ENCODE measurements around the gene TBX10.
"Not testable (repeated sequence)": the region's sequence is repeated elsewhere in the genome, so short reads cannot be mapped to it uniquely, and the experiment has no call there.

TBX10 gene

DNA sequence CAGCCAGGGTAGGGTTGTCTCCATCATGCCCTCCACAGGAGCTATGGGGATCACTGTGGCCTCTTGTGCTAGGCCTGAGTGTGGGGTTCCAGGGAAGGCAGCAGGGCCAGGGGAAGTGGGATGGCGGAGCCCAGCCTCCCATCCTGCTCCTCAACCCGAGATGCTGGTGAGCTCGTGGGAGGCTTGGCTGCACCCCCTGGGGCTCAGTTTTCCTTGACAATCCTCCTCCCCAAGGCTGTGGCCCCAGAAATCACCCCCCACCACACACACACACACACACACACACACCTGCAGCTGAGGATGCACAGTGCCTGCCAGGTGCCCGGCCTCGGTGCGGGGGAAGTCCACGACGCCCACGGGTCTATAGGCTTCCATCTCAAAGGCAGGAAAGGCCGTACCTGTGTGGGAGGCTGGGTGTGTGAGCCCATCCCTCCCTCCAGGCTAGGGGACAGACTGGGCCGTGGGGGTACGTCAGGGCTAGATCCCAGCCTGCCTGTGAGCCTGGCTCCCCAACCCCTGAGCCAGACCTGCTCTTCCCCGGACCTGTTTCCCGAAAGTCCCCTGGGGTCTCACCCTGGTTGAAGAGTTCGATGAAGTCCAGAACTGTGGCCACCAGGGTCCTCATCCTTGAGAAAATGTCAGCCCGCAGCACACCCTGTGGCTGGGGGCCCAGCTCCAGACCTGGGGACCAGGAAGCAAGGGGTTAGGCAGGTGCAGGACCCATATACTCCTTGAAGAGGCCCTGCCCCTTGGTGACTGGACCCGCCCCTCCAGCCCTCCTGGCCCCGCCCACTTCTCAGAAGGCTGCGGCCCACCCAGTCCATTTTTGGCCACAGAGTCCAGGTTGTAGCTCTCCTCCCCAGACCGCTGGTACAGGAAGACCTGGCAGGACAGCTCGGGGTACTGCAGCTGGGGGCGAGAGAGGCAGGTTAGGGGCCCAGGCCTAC is 5.2 kb upstream of the TBX10 start:
- no peak for DNase-seq

DNA sequence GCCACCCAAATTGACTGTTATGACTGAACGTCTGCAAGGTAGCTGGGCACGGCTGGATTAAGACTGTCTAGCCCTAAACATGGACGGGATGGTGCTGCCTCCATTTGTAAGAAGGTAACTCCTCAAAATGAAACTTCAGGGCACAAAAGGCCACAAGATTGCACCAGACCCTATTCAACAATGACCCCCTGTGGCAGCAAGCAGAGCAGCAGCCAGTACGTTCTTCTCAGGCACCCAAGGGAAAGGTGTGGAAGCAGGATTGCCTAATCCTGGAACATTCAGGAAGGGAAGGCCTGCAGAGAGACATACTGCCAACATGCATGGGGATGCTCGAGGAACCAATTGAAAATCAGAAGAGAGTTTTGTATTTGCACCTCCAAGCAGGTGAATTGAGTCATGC is 4.5 kb upstream of the TBX10 start:
- DNase-seq, result no peak

DNA sequence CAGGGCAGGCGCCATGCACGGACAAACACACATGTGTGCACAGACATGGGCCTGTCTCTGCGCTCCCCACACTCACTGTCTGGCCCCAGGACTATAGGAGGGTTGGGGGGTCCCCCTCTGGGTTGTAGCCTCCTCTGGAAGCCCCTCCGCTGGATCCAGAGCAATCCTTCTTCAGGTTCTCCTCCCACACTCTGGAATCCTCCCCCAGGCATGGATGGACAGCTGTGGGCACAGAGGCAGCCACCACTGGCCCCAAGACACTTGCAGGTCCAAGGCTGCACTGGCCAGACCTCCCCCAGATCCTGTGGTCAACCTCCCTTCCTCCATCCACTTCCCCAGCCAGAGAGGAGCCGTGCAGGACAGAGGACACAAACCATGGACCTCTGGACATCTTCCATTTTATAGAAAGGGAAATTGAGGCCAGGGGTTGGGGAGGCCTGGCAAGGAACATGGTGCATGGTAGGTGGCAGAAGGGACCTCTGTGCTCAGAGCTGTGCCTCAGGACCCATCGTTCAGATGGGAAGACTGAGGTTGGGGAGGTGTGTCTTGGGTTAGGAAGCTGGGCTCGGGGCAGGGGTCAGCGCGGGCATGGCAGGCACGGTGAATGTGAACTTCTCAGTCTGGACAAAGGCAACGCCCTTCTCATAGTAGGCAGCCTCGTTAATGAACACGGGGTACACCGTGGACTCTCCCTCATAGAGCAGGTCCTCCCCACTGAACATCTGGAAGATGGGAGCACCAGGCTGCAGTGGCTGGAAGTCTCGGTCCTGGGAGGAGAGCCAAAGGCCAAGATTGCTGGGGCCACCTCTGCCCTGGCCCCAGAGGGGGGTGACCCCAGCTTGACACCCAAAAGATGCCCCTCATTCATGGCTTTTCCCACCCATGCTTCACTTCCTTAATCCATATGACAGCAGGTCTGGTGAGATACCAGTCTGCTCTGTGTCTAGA is 2.9 kb upstream of the TBX10 start:
- DNase-seq, result no peak

DNA sequence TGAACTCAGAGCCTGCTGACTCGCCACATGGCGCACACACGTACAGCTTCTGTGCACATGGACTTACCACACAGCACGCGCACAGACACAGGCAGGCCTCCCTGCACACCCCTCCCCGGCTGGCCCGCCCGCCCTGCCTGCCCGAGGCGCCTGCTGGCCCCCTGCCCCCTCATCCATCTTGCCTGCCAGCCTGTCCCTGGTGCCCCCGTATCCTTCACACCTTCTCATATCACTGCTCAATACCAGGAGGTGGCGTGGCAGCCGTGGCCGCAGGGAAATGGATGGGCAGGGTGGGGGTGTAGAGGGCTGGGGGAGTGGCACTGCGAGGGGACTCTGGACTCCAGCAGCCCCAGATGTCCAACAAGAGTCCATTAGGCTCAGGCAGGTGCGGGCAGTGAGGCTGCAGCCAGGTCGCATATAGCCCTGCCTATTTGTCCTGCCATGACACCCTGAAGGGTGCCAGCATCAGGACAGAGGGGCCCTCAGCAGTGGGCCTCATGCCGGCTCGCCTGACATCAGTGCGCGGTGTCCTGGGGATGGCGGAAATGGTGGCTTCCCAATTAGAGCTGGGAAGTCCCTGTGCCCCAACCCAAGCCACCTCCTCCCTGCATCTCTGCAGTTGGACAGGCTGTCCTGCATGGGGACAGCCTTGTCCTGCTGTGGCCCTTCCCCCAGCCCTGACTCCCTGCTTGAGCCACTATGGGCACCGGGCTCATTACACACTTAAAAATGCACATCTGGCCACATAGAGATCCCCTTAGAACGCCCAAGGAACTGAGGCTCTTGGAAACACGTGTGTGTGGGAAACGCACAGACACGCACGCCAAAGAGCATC is 2.0 kb upstream of the TBX10 start:
- no peak for DNase-seq

DNA sequence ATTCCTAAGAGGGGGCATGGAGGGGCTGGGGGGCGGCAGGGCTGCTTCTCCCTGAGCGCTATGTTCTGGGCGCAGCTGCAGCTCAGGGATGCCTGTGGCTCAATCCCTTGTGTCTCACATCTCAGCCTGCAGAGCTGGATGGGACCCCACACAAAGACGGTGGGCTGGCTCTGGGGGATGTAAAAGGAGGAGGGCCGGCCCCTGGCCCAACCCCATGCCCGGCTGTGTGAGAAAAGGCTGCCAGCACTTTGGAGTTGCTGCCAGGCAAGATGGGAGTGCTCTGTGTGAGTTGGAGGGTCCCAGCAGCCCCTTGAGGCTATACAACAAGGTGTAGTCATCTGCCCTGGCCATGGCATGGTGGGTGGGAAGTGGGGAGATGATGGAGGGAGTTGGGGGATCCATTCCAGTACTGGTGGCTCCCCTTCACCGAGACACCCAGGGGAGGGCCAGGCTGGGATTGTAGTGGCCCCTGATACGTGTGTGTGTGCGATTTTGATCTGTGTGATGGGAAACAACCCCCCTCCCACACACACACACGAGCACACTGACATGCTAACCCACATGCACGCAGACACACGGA is 1.3 kb upstream of the TBX10 start:
- no peak for DNase-seq

DNA sequence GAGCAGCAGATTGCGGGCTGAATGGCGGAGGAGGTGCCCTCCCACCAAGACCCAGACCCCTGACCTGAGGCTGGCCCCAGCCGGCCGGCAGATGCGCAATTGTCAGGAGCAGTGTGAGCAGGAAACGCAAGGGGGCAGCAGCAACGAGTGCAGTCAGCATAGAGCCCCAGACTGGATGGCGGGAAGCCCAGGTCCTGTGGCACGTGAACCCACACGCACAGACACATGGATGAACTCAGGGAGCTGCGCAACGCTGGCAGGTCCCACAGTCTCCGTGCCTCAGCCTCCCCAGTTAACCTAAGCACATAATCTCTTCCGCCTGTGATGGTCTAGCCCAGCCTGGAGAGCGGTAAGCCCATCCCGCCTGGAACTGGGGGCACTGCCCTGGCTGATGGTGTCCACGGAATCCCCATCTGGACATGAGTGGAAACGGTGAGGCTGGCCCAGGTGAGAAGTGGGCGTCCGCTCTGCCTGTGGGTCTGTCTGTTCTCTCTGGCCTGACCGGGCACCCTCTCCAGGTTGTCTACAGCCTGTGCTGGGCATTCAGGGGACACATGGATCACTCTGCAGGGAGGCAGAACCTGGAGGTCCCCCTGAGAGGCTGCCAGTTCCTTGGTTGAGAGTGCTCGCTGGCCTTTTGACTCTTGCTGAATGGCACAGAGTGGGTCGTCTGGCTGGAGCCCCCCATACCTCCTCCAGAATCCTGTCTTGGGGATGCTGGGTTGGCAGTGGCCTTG is 626 bp upstream of the TBX10 start:
- DNase-seq, result no peak

DNA sequence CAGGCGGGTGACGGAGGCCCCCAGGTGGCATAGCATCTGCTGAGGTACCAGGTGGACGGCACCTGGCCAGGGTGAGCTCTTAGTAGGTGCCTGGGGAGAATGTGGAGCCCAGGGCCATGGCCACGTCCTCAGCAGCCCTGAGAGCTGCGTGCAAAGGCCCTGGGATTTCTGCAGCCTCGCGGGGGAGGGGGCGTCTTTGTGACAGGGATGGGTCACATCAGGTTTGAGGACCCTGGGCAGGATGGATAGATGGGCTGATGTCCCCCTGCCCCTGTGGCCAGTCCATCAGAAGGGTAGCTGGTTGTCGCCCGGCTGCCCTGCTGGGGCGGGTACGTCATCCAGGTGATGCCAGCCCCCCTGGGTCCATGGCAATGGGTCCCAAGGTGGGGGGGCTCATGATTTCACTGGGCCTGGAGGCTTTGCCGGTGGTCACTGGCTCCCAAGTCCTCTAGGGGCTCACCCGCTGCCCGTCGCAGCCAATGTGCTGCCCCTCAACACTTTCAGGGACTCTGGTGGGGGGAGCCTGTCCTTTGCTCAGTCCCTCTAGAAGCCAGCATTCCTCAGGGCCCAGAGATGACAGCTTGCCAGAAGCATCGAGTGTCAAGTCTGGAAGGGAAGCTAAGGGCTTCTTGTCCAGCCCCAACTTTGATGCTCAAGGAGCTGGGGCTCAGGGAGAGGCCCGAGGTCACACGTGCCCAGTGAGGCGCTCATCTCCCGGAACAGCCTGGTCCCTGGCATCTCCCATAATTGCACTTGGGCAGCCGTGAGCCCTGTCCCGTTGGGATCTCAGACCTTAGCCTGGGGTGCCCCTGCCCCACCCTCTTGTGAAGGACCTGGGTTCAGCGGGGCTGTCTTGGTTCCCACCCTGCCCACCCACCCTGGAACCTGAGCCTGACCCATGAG is 777 bp downstream of the TBX10 start:
- no peak for DNase-seq

DNA sequence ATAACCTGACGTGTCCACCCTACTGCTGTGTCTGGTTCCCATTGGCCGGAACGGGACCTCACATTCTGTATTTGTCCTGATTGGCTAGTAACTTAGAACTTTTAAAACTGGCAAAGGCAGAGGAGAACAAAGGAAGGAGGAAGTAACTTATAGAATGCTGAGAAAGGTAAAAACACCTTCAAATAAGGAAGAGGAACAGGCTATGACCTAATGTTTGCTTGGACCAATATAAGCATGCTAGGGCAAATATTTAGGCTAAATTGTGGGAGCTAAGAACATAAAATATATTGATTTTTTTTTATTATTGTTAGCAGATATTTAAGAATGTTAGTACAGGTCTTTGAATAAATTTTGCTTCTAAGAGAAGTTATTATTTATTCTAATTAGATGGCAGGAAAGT is 2.1 kb downstream of the TBX10 start:
- not testable (repeated sequence) for DNase-seq

DNA sequence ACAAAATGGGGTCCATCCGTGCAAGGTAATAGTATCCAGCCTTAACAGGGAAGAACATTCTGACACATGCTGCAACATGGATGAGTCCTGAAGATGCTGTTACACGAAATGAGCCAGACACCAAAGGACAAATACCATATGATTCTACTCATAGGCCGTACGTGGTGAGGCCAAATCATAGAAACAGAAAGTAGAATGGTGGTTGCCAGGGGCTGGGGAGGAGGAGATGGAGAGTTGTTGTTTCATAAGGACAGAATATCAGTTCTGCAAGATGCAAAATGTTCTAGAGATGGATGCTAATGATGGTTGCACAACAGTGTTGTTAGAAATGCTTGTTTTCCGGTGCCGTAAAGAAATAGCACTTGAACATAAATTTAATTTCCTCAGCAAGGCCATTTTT is 2.6 kb downstream of the TBX10 start:
- DNase-seq, result no peak

DNA sequence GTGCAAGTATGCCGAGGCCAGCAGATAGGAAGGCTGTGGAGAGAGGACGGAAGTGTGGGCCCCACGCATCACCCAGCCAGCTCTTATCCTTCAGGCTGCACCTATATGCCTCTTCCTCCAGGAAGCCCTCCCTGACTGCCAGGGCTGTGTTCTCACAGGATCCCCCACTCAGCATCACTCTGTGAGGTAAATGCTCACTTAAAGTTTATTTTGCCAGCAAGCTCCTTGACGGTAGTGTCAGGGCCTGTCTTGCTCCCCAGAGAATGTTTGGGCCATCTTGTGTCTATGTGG is 4.4 kb downstream of the TBX10 start:
- no peak for DNase-seq

DNA sequence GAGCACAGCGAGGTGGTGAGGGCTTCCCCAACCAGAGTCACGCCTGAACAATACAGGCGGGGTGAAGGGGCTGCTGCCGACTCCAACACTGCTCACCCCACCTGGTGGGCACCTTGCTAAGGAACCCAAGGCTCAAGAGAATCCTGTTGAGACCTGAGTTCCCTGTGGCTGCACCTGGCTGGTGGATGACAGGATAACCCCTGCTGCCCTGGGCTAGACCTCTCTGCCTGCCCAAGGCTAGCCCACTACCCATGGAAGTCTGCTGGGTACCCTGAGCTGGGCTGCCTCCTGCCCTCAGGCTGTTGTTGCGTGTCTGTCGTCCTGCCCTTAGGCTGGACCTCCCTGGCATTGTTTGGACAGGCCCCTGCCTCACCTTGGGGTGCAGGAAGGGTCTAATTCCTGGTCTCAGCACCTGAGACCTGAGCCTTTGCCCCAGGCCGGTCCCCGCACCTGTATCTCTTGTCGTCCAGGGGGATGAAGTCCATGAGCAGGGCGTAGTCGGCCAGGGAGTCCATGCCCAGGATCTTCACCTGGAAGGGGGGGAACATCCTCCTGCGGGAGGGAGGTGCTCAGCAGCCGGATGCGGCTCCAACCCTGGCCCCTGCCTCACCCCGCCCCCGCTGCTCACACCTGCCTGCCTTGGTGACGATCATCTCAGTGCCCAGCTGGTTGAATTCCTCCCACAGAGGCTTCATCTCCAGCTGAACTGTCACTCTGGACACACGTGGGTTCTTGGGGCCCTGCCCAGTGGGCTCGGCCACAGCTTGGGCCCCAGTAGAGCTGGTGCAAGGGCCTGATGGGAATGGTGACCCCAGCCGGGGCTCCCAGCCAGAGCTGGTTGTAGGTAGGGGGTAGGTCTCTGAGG is 5.0 kb downstream of the TBX10 start:
- no peak for DNase-seq

DNA sequence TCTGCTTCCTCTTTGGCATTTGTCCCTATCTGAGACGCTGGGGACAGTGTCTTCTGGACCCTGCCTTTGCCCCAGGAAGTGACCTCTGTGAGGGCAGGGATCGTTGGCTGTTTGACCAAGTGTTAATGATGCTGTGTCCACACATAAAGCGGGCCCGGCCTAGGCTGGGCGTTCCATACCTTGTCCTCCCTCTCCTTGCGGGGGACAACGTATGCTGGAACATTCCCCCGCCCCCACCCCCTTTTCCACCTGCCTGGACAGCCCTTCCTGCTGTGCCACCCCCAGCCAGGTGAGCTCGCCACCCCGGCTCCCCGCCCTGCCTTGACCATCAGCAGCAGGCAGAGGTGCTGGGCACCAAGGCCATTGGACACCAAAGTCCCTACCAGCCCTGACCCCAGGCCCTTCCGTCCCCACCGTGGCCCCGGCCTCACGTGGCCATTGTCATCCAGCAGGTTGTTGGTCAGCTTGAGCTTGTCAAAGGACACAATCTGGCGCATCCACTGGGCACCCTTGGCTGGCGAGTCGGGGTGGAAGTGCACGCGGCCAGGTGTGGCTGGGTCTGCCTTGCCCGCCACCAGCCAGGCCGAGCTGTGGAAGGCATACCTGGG is 5.7 kb downstream of the TBX10 start:
- no peak for DNase-seq

DNA sequence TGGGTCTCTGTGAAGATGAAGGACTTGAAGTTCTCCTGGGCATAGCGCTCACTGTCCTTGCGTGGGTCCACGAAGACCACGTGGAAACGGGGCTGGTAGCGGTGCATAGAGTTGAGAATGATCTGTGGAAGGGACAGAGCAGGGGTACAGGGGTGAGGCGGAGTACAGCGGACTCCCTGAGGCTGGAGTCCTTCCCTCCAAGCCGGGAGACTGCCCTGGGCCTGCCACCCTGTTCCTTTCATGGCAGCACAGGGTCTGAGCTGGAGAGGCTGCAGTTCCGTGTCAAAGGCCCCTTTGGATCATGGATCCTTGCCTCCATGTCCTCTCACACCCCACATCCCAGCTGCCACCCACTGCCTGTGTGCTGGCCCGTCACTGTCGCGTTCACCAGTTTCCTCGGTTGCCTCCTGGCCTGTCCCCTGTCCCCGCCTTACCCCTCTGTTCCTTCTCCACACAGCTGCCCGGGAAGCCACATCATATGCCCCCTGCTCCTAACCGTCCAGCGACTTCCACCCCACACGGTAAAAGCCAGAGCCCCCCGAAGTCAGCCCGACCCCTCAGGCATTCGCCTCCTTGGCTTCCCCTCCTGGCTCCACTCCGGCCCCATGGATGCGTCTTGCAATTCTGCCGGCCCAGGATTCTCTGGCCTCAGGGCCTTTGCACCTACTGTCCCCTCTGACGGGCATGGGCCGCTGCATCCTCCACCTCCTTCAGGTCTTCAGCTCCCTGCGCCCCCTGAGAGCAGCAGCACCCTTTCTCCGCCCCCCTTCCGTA is 6.4 kb downstream of the TBX10 start:
- no peak for DNase-seq

DNA sequence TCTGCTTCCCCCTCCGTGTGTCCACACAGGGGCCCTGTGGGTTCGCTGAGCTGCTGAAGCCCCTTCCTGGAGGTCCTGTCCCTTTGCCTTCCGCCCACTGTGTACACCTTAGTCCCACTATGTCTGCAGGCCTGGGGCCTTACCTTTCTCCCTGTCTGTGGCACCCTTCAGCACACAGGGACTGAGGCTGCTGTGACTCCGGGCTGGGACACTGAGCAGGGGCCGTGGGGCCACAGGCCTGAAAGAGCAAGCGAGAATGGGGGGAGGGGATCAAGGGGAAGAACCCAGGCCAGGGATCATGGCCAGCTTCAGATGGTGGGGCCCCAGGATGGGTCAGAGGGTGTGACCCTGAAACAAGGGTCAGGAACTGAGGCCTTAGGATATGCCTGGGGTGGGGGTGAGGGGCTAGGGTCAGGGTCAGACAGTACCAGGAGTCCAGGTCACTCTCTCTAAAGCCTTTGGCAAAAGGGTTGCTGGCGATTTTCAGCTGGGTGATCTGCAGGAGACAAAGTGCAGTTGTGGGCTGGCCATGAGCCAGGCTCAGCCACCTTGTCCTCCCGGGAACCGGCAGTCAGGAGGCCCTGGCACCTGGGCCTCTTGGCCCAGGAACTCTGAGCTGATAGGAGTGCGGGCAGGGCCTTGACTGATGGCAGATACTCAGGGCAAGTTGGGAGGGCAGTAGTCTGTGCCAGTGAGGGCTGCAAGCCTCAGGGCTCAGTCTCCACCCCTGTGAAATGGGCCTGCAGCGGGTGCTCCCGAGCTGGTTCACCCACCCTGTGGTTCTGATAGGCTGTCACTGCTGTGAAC is 7.2 kb downstream of the TBX10 start:
- no peak for DNase-seq

DNA sequence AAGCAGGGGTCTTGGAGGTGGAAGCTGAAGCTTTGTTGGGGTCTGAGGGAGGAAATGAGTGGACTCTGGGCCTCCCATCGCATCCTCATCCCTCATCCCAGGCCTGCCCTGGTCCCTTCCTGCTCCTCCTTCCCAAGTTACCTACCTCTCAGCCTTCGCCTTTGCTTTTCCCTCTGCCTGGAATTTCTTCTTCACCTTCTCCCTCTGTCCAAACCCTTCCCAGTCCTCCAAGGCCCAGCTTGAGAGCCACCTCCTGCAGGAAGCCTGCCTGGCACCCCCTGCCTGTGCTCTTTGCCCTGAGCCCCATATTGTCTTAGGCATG is 7.7 kb downstream of the TBX10 start:
- DNase-seq, result no peak

DNA sequence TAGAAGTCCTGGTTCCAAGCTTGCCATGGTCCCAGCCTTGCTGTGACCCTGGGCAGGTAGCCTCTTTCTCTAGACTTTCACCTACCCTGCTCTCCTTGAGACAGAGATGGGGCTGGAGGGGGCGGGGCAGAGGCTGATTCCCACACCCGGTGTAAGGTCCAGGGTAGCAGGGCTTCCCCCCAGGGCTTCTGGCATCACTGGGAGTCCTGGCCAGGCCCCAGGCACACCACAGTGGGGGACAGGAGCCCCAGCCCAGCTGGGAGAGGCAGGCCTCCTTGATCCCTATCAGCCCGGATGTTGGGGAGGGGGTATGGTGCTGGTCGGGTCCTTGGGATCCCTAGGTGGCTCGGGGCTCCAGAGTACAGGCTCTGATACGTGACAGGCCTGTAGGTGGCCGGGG is 8.2 kb downstream of the TBX10 start:
- no peak for DNase-seq

DNA sequence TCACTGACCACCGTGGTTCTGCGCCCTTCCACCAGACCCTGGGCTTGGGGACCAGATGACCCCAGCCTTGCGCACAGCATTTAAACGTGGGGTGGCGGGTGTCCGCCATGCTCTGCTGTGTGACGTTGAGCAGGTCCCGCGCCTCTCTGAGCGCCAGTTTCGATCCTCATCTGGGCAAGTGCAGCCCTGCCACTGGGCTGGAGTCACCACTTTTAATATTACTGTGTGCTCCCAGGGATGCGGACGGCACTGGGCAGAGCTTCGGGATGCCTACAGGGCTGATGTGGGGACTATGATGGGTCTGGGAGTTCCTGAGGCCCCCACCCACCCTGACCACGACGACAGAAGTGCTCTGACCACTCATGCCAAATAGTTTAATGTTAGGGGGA is 8.6 kb downstream of the TBX10 start:
- DNase-seq, result no peak
